HCT116 (cell line): Measurements from ENCODE around the gene ANAPC2.

ENCODE experiments used
- CBX3 ChIP-seq: IDR thresholded peaks from 2 replicates; pipeline ENCODE4 v1.6.1; 2012; ENCODE audit warnings: low read depth
- CTCF ChIP-seq, 3 experiments: fragments of 200-600 bp in 1 of 3; sonication (generic) in 1 of 3; IDR thresholded peaks in 2 of 3; conservative IDR thresholded peaks in 1 of 3; 2 replicates each; pipeline ENCODE4 v1.5.1; 2012 to 2017; ENCODE audit warnings: low read depth in 2 of 3, low read length in 2 of 3, antibody characterized with exemption in 1 of 3, borderline replicate concordance in 1 of 3, control low read depth in 1 of 3, mild to moderate bottlenecking in 1 of 3, mixed read lengths in 1 of 3, mixed run types in 1 of 3, moderate library complexity in 1 of 3; ENCODE audit not compliant: insufficient read depth in 1 of 3
- EZH2 ChIP-seq: fragments of 200-600 bp; sonication (generic); IDR thresholded peaks from 2 replicates; pipeline ENCODE4 v1.6.1; 2017; ENCODE audit warnings: antibody characterized with exemption, mixed run types
- EZH2phosphoT487 ChIP-seq: fragments of 200-600 bp; IDR thresholded peaks from 2 replicates; pipeline ENCODE4 v1.6.1; 2018; ENCODE audit warnings: antibody characterized with exemption, borderline replicate concordance
- MAX ChIP-seq: IDR thresholded peaks from 2 replicates; pipeline ENCODE4 v1.6.1; 2012
- POLR2A ChIP-seq: IDR thresholded peaks from 2 replicates; pipeline ENCODE4 v1.7.0; 2011; ENCODE audit warnings: borderline replicate concordance; ENCODE audit not compliant: insufficient read depth, insufficient read length; ENCODE audit errors: extremely low read depth
- POLR2AphosphoS5 ChIP-seq: IDR thresholded peaks from 2 replicates; pipeline ENCODE4 v1.6.1; 2011; ENCODE audit warnings: mild to moderate bottlenecking, low read depth, low read length, moderate library complexity
- RAD21 ChIP-seq: IDR thresholded peaks from 2 replicates; pipeline ENCODE4 v1.6.1; 2012; ENCODE audit warnings: low read depth, mild to moderate bottlenecking
- REST ChIP-seq: IDR thresholded peaks from 2 replicates; pipeline ENCODE4 v1.6.1; 2012; ENCODE audit warnings: low read depth
- SIN3A ChIP-seq: IDR thresholded peaks from 2 replicates; pipeline ENCODE4 v1.6.1; 2012; ENCODE audit warnings: low read depth
- SRF ChIP-seq: IDR thresholded peaks from 2 replicates; pipeline ENCODE4 v1.6.1; 2012; ENCODE audit warnings: low read depth
- TCF7L2 ChIP-seq: IDR thresholded peaks from 2 replicates; pipeline ENCODE4 v1.7.0; 2011; ENCODE audit warnings: borderline replicate concordance, inconsistent platforms; ENCODE audit not compliant: insufficient read depth, insufficient read length; ENCODE audit errors: extremely low read depth
- ZNF274 ChIP-seq: fragments of 200-500 bp; sonication (Bioruptor generic); IDR thresholded peaks from 2 replicates; pipeline ENCODE4 v1.6.1; 2014; ENCODE audit warnings: mild to moderate bottlenecking, low read depth, low read length, inconsistent platforms

DNA sequence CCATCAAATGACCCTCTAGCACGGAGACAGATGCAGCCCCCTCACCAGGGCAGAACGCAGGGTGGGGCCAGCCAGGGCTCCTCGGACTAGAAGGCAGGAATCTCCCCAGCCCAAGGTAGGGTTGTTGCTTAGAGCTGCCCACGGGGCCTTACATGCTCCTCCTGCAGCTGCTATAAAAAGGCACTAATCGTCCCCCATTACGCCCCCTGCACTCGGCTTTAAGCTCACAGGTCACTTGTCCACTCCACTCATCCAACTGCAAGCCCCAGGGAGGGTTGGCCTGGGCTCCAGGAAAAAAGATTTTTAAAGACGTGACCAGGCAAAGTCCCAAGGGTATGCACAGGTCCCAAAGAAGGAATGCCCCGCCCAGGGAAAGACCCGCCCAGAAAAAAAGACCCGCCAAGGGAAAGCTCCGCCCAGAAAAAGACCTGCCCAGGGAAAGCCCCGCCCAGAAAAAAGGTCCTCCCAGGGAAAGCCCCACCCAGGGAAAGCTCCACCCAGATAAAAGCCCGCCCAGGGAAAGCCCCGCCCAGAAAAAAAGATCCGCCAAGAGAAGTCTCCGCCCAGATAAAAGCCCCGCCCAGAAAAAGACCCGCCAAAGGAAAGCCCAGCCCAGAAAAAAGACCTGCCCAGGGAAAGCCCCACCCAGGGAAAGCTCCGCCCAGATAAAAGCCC, 38.3 kb downstream of the ANAPC2 start:
- no peak for TF ChIP-seq SRF
- no peak for TF ChIP-seq POLR2A
- no peak for TF ChIP-seq CTCF (IDR thresholded peaks at IDR 0.05 in 2 of 3, conservative IDR thresholded peaks at IDR 0.05 in 1 of 3; ENCODE audit: borderline replicate concordance in 1 of 3, insufficient read depth in 1 of 3, low read depth in 2 of 3, low read length in 2 of 3)
- TF ChIP-seq EZH2phosphoT487, result no peak
- no peak for TF ChIP-seq POLR2AphosphoS5
- TF ChIP-seq EZH2, result no peak
- no peak for TF ChIP-seq TCF7L2
- TF ChIP-seq ZNF274, result no peak
- TF ChIP-seq RAD21, result no peak
- no peak for TF ChIP-seq SIN3A
- no peak for TF ChIP-seq MAX
- TF ChIP-seq REST, result no peak
- TF ChIP-seq CBX3, result no peak
